ENCODE measurements around the gene RABEPK.
"Not testable (repeated sequence)": the region's sequence is repeated elsewhere in the genome, so short reads cannot be mapped to it uniquely, and the experiment has no call there.

Gene RABEPK

GRCh38 chr9:125261501-125262293 lies 61.4 kb downstream of the RABEPK start, which contains the start of gene GAPVD1:
TSS of gene GAPVD1 (plus strand) at chr9:125261826. CDS start at chr9:125298922, 37,096 bp downstream.
- no peaks in the 10 kb centered on the region for H3K9me3 ChIP-seq
- H3K4me1 ChIP-seq, result peaks cover 0 to 26% (median 15%) of the 10 kb centered on the region in 4 donors
- peaks cover 0 to 9% (median 6%) of the 10 kb centered on the region in 3 donors for H3K36me3 ChIP-seq
- TF ChIP-seq CTCF (IDR thresholded peaks at IDR 0.05), result peak; percentile 50 to 63
- peak within 1 kb of the TSS; percentile 87 to 88 for H3K27ac ChIP-seq
- peak within 1 kb of the TSS; percentile 80 to 81 for H3K4me3 ChIP-seq
- intact Hi-C loops (cut with DNase I; ENCODE audit: low total_unique reads), result no loop called here
- peak; percentile 74 to 91 for DNase-seq
- peaks cover 0 to 4% of the 10 kb centered on the region in 2 donors for H3K27me3 ChIP-seq

GRCh38 chr9:125262294-125262991 lies 62.1 kb downstream of the RABEPK start:
- Histone ChIP-seq H3K36me3 (peaks cover 0 to 10% (median 8%) of the 10 kb centered on the region in 3 donors), H3K4me1 (peaks cover 0 to 26% (median 15%) of the 10 kb centered on the region in 4 donors), H3K27ac (peak overlapping the region; percentile 87 to 88), H3K9me3 (no peaks in the 10 kb centered on the region), H3K27me3 (no peaks in the 10 kb centered on the region), H3K4me3 (peak overlapping the region; percentile 80 to 81)
- intact Hi-C loops (cut with DNase I; ENCODE audit: low total_unique reads), result no loop called here
- no peak for DNase-seq
- TF ChIP-seq CTCF (IDR thresholded peaks at IDR 0.05), result no peak

GRCh38 chr9:125264068-125264467 lies 63.7 kb downstream of the RABEPK start:
- peak in 1 of 2 donors; percentile 31 for DNase-seq
- H3K27me3 ChIP-seq; intact Hi-C loops (cut with DNase I; ENCODE audit: low total_unique reads); H3K36me3 ChIP-seq; H3K9me3 ChIP-seq; H3K4me3 ChIP-seq: not testable (repeated sequence)
- Histone ChIP-seq H3K27ac (peak overlapping the region in 1 of 2 donors; percentile 87), H3K4me1 (peaks cover 0 to 41% (median 23%) of the 10 kb centered on the region in 4 donors)

- peak in 1 of 2 donors; percentile 17 for DNase-seq
- H3K27ac ChIP-seq, result peak overlapping the region; percentile 37 to 61
- H3K4me1 ChIP-seq, result peaks cover 0 to 63% (median 28%) of the 10 kb centered on the region in 4 donors
- no peak overlapping the region for H3K4me3 ChIP-seq
- TF ChIP-seq CTCF (IDR thresholded peaks at IDR 0.05), result no peak
- no peaks in the 10 kb centered on the region for H3K9me3 ChIP-seq
- no peaks in the 10 kb centered on the region for H3K27me3 ChIP-seq
- intact Hi-C loops (cut with DNase I; ENCODE audit: low total_unique reads), result no loop called here
- peaks cover 0 to 10% (median 8%) of the 10 kb centered on the region in 3 donors for H3K36me3 ChIP-seq
These were observed 68.2 kb downstream of the RABEPK start for GRCh38 chr9:125268394-125269013.

- peak in 1 of 2 donors; percentile 12 for DNase-seq
- Histone ChIP-seq H3K9me3 (no peaks in the 10 kb centered on the region), H3K27ac (peak overlapping the region; percentile 37 to 61), H3K4me1 (peaks cover 0 to 63% (median 29%) of the 10 kb centered on the region in 4 donors), H3K4me3 (no peak overlapping the region), H3K36me3 (peaks cover 0 to 10% (median 8%) of the 10 kb centered on the region in 3 donors), H3K27me3 (no peaks in the 10 kb centered on the region)
- TF ChIP-seq CTCF (IDR thresholded peaks at IDR 0.05), result no peak
- intact Hi-C loops (cut with DNase I; ENCODE audit: low total_unique reads), result no loop called here
These were observed 68.7 kb downstream of the RABEPK start for GRCh38 chr9:125269014-125269397.
